ENCODE data around the gene ZNF521. TPM values are rescaled to one million over a fixed set of nuclear protein-coding genes. Genes with fewer than 3 reads are reported as not detected.

Gene ZNF521
- total RNA-seq, 2 donors from 2014 or later, result 21.4 to 26.9 TPM

- 92 to 100% methylated on average over 2 of the region's 2 CpGs for WGBS, 2 experiments (ENCODE audit: insufficient coverage in 1 of 2, insufficient read length in 1 of 2)
- H3K27me3 ChIP-seq (ENCODE audit: control insufficient read depth, insufficient read depth, low read length, poor library complexity, severe bottlenecking), result peaks cover 11% of the 10 kb centered on the region
- no peak overlapping the region for H3K4me3 Mint-ChIP-seq
- H3K36me3 Mint-ChIP-seq (ENCODE audit: low read depth), result no peaks in the 10 kb centered on the region
- peaks cover 25% of the 10 kb centered on the region for H3K4me1 Mint-ChIP-seq
- no peaks in the 10 kb centered on the region for H3K36me3 ChIP-seq (ENCODE audit: control insufficient read depth, insufficient read depth, low read length)
- no peak overlapping the region for H3K27ac Mint-ChIP-seq
- no peaks in the 10 kb centered on the region for H3K9me3 Mint-ChIP-seq
- H3K27ac ChIP-seq (ENCODE audit: low read depth, low read length), result no peak overlapping the region
- peaks cover 7% of the 10 kb centered on the region for H3K4me1 ChIP-seq (ENCODE audit: control insufficient read depth, insufficient read depth, low read length)
- no peak overlapping the region for H3K4me3 ChIP-seq (ENCODE audit: low read length)
- TF ChIP-seq, protein P1, sequence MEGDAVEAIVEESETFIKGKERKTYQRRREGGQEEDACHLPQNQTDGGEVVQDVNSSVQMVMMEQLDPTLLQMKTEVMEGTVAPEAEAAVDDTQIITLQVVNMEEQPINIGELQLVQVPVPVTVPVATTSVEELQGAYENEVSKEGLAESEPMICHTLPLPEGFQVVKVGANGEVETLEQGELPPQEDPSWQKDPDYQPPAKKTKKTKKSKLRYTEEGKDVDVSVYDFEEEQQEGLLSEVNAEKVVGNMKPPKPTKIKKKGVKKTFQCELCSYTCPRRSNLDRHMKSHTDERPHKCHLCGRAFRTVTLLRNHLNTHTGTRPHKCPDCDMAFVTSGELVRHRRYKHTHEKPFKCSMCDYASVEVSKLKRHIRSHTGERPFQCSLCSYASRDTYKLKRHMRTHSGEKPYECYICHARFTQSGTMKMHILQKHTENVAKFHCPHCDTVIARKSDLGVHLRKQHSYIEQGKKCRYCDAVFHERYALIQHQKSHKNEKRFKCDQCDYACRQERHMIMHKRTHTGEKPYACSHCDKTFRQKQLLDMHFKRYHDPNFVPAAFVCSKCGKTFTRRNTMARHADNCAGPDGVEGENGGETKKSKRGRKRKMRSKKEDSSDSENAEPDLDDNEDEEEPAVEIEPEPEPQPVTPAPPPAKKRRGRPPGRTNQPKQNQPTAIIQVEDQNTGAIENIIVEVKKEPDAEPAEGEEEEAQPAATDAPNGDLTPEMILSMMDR (conservative IDR thresholded peaks at IDR 0.05), result no peak
- no peak overlapping the region for H3K9ac ChIP-seq (ENCODE audit: extremely low read depth, low read length, poor library complexity, severe bottlenecking)
- no peak for DNase-seq
- H3K9me3 ChIP-seq (ENCODE audit: control insufficient read depth, low read length), result no peaks in the 10 kb centered on the region
- H3K27me3 Mint-ChIP-seq (ENCODE audit: insufficient read depth), result no peaks in the 10 kb centered on the region
Observed at GRCh38 chr18:25243257-25243656, 108.7 kb downstream of the ZNF521 start.

GRCh38 chr18:25240420-25240770 lies 111.6 kb downstream of the ZNF521 start:
- Histone ChIP-seq H3K9me3 (ENCODE audit: control insufficient read depth, low read length) (no peaks in the 10 kb centered on the region), H3K4me1 (ENCODE audit: control insufficient read depth, insufficient read depth, low read length) (peaks cover 11% of the 10 kb centered on the region), H3K27me3 (ENCODE audit: control insufficient read depth, insufficient read depth, low read length, poor library complexity, severe bottlenecking) (peaks cover 19% of the 10 kb centered on the region), H3K27ac (ENCODE audit: low read depth, low read length) (no peak overlapping the region), H3K9ac (ENCODE audit: extremely low read depth, low read length, poor library complexity, severe bottlenecking) (no peak overlapping the region), H3K36me3 (ENCODE audit: control insufficient read depth, insufficient read depth, low read length) (no peaks in the 10 kb centered on the region), H3K4me3 (ENCODE audit: low read length) (peak overlapping the region; percentile 27)
- WGBS, 2 experiments (ENCODE audit: insufficient coverage in 1 of 2, insufficient read length in 1 of 2), result 86 to 98% methylated on average over 5 of the region's 5 CpGs
- Mint-ChIP-seq H3K4me3 (no peak overlapping the region), H3K36me3 (ENCODE audit: low read depth) (no peaks in the 10 kb centered on the region), H3K9me3 (no peaks in the 10 kb centered on the region), H3K27me3 (ENCODE audit: insufficient read depth) (no peaks in the 10 kb centered on the region), H3K4me1 (peaks cover 26% of the 10 kb centered on the region), H3K27ac (no peak overlapping the region)
- no peak for DNase-seq
- TF ChIP-seq, protein P1 (conservative IDR thresholded peaks at IDR 0.05), result no peak

GRCh38 chr18:25239581-25240419 lies 112.2 kb downstream of the ZNF521 start:
- H3K27me3 Mint-ChIP-seq (ENCODE audit: insufficient read depth), result no peaks in the 10 kb centered on the region
- Histone ChIP-seq H3K27ac (ENCODE audit: low read depth, low read length) (no peak overlapping the region), H3K4me3 (ENCODE audit: low read length) (peak overlapping the region; percentile 27), H3K9me3 (ENCODE audit: control insufficient read depth, low read length) (no peaks in the 10 kb centered on the region), H3K27me3 (ENCODE audit: control insufficient read depth, insufficient read depth, low read length, poor library complexity, severe bottlenecking) (peaks cover 19% of the 10 kb centered on the region), H3K9ac (ENCODE audit: extremely low read depth, low read length, poor library complexity, severe bottlenecking) (no peak overlapping the region), H3K4me1 (ENCODE audit: control insufficient read depth, insufficient read depth, low read length) (peaks cover 17% of the 10 kb centered on the region), H3K36me3 (ENCODE audit: control insufficient read depth, insufficient read depth, low read length) (no peaks in the 10 kb centered on the region)
- TF ChIP-seq, protein P1 (conservative IDR thresholded peaks at IDR 0.05), result no peak
- no peak overlapping the region for H3K4me3 Mint-ChIP-seq
- H3K36me3 Mint-ChIP-seq (ENCODE audit: low read depth), result no peaks in the 10 kb centered on the region
- no peaks in the 10 kb centered on the region for H3K9me3 Mint-ChIP-seq
- no peak for DNase-seq
- peaks cover 32% of the 10 kb centered on the region for H3K4me1 Mint-ChIP-seq
- no peak overlapping the region for H3K27ac Mint-ChIP-seq
- 60 to 80% methylated on average over 2 to 5 of the region's 5 CpGs for WGBS, 2 experiments (ENCODE audit: insufficient coverage in 1 of 2, insufficient read length in 1 of 2)
